GM19463 (cell line): ENCODE data around the gene SLC26A11.
"Not testable (repeated sequence)": the region's sequence is repeated elsewhere in the genome, so short reads cannot be mapped to it uniquely, and the experiment has no call there.

Experiments
- ATAC-seq: cut with Tn5 transposase; IDR thresholded peaks from one replicate; pipeline ENCODE4 v1.9.1; 2021; ENCODE audit warnings: mild to moderate bottlenecking, moderate library complexity; ENCODE audit not compliant: unreplicated experiment

Gene SLC26A11

DNA sequence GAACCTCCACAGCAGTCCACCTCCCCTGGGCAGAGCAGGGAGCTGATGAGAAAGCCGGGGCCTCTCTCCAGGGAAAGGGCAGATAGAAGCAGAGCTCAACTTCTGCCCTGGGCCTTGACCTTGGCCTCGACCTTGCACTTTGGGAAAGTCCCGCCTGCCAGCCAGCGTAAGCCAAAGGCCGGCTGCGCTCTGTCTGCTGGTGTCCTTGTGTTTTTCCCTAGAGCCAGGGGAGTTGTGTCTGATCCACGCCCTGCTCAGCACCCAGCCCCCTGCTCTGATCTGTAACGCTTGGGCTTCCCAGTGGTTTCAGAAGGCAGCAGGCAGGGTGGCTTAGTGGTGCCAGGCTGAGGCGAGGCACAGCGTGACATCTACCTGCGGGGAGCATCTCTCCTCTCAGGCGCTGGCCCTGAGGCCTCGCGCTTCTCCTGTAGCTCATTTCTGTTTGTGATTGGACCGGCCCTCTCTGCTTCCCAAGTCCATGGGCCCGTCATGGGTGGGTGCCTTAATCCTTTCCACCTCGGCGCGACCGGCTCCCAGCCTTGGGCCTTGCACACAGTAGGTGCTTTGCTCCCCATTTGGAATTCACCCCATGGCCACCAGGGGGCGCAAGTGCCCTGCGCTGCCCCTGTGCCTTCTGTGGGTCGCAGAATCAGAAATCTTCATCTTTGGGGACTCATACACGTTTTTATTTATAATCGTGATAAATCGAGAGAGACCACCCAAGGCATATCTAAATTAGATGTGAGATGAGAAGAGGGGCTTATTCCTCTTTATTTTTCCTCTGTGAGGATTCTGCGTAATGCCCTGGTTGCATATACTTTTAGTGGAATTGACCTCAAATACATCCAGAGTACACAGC is 24.3 kb upstream of the SLC26A11 start:
- no peak for ATAC-seq

DNA sequence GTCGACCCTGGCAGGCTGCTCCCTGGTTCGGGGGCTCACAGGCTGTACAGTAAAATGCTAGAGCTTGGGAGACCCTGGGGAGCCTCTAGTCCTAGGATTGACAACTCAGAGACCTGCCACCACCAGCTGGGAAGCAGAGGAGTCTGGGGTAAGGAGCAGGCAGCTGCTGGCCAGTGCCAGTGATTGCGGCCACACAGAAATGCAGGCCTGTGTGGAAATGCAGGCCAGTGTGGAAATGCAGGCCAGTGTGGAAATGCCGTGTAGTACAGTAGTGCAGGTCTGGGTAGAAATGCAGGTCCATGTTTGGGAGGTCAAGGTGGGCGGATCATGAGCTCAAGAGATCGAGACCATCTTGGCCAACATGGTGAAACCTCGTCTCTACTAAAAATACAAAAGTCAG is 23.6 kb upstream of the SLC26A11 start:
- no peak for ATAC-seq

DNA sequence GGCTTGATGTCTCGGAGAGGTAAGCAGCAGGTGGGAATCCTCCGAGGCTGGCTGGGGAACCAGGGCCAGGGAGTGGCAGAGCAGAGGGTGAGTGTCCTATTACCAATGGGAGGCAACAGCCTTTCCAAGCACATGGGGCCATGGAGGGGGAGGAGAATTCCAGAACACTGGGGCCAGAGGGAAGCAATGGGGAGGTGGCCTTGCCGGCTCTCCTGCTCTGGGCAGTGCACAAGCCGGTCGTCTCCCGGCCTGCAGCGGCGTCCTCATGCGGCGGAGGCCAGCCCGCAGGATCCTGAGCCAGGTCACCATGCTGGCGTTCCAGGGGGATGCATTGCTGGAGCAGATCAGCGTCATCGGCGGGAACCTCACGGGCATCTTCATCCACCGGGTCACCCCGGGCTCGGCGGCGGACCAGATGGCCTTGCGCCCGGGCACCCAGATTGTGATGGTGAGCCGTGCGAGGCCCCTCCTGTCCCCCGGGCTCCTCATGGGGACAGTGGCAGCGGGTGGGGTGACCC is 22.0 kb upstream of the SLC26A11 start:
- no peak for ATAC-seq

DNA sequence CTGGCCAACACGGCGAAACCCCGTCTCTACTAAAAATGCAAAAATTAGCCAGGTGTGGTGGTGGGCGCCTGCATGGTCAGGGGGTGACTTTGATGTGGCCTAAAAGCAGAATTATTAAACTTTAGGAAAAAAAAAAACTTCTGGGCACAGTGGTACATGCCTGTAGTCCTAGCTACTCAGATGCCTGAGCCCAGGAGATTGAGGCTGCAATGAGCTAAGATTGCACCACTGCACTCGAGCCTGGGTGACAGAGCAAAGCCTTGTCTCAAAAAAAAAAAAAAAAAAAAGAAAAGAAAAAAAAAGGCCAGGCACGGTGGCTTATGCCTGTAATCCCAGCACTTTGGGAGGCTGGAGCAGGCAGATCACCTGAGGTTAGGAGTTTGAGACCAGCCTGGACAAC is 20.9 kb upstream of the SLC26A11 start:
- not testable (repeated sequence) for ATAC-seq

DNA sequence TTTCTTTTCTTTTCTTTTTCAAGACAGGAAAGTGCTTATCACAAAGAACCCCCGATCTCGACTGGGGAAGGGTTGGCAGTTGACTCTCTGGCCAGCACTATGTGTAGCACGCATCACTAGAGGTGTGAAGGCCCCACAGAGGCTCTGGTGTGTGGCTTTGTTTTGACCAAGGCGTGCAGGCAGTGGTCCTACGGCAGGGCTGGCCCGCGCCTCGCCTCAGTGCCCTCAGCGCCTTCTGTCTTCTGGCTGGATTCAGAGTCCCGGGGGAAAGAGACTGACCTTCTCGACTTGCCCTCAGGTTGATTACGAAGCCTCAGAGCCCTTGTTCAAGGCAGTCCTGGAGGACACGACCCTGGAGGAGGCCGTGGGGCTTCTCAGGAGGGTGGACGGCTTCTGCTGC is 18.8 kb upstream of the SLC26A11 start:
- no peak for ATAC-seq

DNA sequence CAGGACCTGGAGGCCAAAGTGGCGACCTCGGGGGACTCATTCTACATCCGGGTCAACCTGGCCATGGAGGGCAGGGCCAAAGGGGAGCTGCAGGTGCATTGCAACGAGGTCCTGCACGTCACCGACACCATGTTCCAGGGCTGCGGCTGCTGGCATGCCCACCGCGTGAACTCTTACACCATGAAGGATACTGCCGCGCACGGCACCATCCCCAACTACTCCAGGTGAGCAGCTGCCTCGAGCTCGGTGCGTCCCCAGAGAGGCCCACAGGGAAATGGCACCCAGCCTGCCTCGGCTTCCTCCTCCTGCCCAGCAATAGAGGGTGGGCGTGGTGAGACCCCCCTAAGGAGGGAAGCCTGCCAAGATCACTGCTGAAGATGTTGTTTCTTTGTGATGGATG is 18.0 kb upstream of the SLC26A11 start:
- ATAC-seq, result no peak

DNA sequence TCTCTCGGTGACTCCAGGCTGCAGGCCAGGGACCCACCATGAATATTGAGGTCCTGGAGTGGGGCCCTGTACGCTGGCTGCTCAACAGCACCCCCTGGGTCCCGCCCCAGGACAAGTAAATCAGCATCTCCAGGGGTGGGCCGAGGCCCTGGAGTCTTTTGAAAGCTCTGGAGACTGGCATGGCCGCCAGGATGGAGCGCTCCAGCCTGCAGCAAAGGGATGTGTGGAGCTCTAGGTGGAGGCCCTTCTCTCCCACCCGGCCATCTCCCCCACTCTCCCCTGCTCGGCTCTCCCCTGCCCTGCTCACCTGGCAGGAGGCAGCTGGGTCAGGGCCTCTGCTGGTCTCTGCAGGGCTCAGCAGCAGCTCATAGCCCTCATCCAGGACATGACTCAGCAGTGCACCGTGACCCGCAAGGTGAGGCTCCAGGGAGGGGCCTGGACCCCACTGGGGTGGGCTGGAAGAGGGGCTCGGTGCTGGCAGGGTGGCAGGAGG is 16.7 kb upstream of the SLC26A11 start:
- no peak for ATAC-seq

DNA sequence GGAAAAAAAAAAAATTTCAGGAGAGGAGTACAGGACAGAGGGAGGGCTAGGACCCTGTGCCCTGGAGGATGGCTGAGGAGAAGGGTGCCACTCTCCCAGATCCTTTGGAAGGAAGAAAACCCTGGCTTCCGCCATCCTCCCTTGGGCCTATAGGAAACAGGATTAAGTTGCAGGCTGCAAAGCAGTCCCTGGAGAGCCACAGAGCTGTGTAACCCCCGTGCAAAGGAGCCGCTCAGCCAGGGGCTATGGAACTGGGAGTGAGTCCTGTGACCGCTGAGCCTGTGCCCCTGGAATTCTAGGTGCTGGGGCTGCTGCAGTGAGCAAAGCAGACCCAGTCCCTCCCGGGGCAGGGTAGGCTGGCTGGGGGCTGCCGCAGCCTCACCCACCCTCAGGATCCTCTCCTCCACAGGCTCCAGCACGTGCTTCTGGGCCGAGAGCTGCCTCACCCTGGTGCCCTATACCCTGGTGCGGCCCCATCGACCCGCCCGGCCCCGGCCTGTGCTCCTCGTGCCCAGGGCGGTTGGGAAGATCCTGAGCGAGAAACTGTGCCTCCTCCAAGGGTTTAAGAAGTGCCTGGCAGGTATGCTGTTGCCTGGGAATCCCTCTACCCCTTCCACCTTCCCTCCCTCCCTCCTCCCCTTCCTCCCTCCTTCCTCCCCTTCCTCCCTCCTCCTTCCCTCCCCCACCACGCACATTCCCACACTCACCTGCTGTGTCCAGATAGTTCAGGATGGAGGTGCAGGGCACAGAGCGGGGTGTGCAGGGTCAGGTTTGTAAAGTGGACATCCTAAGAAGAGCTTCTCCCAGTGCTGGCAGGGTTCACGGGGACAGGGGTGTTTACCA is 15.4 kb upstream of the SLC26A11 start:
- ATAC-seq, result no peak

DNA sequence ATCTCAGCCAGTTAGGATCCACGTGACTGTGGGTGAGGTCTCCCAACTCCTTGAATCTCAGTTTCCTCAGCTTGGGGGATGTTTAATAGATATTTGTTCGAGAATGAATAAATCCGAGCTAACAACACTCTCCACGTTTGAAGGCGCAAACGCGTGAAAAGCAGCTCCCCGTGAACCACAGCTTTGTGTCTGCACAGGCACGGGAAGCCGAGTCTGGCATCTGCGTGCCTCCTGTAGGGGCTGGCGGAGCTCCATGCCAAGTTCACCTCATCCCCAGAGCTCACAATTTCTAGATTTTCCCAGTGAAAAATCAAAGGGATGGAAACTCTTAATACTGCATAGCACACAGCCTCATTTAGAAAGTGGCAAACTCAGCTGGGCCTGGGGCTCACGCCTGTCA is 14.4 kb upstream of the SLC26A11 start:
- no peak for ATAC-seq

DNA sequence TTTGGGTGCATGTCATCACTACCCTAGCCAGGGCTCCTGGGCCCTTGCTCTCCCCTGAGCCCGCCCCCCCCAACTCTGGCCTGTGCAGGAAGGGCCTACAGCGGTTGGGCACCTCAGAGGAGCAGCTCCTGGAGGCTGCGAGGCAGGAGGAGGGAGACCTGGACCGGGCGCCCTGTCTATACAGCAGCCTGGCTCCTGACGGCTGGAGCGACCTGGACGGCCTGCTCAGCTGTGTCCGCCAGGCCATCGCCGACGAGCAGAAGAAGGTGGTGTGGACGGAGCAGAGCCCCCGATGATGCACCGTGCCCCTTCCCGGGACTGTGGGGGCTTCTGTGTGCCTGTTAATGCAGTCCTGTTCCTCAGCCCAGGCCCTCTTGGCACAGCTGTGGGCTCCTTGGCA is 12.2 kb upstream of the SLC26A11 start:
- ATAC-seq, result no peak

DNA sequence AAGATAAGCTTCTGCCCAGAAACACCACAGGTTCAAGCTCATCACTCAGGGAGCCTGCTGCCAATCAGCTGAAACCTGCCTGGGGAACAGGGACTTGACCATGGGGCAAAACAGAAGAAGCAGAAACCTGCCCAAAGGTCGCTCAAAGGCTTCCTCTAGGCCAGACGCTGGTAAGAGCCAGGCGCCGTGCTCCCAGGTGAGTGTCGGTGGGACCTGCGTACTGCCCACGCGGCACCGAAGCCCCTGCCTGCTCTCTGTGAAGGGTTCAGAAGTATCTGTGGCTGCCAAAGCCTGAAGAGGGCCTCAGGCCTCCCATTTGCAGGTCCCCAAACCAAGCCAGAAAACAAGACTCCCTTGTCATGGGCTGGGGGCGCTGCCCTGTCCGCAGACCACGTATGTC is 10.5 kb upstream of the SLC26A11 start:
- no peak for ATAC-seq

DNA sequence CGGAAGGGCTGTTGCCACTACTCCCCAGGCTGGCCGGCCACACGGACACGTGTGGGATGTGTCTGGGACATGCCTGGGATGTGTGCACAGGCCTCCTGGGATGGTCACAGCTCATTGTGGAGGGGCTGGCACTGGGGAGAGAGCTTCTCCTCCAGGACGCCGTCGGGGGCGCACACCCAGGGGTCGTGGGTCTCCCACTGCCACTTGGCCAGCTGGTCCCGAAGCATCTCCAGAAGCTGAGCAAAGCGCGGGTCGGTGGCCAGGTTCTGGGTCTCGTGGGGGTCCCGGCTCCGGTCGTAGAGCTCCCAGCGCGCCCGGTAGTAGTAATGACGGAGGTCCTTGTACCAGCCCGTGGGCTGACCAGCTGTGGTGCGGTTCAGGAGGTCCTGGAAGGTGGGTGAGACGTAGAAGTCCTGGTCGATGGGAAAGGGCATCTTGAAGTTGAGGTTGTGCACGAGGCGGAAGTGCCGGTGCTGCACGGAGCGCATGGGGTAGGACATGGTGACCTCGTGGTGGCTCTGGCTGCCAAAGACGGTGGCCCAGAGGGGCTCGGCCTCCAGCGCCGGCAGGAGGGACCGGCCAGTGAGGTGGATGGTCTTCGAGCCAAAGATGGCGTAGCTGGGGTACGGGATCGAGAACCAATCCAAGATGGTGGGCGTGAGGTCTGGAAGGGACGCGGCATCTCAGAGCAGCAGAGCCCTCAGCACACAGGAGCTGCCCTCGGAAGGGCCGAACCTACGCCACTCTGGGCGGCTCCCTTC is 9.7 kb upstream of the SLC26A11 start:
- ATAC-seq, result no peak

DNA sequence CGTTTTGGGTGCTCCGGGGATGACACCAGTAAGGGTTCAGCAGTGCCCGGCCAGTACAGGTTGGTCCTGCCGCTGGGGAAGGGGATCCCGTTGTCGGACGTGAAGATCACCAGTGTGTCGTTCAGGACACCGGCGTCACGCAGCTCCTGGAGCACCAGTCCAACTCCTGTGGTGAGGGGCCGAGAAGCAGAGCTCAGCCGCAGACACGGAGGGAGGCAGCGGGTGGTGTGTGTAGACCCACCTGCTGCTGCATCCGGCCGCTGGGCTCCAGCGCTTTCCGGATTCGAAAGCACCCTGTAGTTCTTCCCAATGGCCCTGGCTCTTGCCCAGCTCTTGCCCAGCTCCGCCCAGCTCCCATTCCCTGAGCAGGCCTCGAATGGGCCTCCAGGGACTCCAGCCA is 8.1 kb upstream of the SLC26A11 start:
- ATAC-seq, result no peak

DNA sequence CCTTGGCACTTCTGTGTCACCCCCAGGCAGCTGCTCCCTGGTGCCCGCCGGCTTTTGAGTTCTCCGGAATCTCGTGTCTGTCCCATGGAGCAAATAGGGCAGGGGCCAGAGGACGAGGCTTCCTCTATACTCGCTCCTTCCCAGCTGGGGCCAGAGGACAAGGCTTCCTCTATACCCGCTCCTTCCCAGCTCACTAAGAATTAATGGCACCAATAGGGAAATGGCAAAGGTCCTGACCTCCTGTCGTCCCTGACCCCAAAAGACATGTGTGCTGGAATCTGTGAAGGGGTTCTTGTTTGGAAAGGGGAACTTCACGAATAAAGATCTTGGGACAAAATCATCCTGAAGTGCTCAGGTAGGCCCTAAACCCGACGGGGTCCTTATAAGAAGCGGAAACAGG is 7.7 kb upstream of the SLC26A11 start:
- no peak for ATAC-seq

DNA sequence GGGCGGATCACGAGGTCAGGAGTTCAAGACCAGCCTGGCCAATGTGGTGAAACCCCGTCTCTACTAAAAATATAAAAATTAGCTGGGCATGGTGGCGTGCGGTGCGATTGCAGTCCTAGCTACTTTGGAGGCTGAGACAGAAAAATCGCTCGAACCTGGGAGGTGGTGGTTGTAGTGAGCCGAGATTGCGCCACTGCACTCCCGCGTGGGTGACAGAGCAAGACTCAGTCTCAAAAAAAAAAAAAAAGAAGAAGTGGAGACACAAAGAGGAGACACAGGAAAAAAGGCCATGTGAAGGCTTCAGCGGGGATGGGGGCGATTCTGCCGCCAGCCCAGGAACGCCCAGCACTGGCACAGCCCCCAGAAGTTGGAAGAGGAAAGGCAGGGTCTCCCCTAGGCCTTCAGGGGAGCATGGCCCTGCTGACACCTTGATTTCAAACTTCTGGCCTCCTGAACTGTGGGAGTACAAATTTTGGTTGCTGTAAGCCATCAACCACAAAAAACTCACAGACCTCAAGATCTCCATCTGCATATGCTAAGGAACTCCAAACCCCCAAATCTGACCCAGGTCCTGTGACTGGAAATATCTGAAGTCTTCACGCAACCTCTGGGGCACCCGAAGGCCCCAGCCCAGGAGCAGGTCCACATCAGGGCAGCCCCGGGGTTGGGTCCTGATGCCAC is 7.1 kb upstream of the SLC26A11 start:
- no peak for ATAC-seq

DNA sequence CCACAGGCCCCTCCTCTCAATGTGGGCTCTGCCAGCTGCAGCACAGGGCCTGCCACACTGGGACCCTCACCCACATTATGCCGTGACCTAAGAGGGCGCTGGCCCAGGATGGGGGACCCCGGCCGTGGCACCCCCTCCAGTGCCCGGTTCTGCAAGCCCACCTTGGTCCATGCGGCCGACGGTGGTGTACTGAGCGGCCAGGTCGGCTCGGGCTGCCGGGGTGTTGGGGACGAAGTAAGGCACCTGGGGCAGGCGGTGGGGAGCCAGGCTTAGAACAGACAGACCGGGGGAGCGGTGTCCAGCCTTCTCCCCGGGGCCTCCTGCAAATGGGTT is 6.6 kb upstream of the SLC26A11 start:
- no peak for ATAC-seq

DNA sequence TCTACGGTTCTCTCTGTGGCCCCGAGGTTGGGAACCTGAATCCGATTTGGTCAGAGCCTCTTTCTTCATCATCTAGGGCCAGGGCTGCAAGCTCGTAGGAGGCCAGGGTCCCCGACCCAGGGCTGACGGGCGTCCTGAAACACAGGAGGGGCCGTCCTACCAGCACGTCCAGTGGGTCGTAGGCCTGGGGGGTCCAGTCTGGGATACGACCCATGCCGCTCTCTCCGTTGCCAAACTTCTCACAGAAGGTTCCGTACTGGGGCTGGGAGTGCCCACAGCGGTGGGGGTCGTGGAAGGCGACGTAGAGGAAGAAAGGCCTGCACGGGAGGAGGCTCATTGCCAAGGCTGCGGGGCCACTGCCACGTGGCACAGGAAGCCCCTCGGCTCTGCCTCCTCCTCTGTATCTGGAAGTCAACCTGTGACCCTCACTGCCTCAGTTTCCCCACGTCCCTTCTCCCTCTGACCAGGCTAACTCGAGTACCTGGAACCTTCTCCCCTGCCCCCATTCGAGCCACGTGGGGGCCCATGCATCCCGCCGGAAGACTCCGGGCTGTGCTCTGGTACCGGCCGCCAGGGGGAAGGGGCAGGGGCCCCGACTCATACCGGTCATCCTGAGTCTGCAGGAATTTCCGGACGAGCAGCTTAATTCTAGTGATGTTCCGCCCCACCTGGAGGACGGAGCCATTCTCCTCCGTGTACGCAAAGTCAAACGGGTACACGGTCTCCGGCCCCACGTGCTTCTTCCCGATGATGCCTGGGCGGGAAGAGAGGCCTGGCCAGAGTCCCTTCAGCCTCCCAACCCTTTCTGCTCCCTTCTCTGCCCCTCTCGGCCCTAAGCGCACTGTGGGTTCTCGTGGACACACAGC is 6.0 kb upstream of the SLC26A11 start:
- ATAC-seq, result no peak

DNA sequence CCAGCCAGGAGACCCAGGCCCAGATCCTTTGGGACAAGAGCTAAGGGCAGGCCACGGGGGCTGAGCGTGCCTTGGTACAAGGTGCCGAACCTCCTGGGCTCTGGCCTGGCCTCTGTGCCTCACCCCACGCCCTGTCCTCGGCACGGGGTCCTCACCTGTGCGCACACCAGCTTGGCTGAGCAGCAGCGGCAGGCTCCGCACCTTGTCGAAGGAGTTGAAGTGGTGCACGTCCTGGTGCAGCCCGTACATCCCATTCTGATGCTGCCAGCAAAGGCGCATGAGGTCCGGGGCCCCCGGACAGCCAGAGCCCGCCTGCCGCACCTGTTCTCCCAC is 5.4 kb upstream of the SLC26A11 start:
- ATAC-seq, result no peak

DNA sequence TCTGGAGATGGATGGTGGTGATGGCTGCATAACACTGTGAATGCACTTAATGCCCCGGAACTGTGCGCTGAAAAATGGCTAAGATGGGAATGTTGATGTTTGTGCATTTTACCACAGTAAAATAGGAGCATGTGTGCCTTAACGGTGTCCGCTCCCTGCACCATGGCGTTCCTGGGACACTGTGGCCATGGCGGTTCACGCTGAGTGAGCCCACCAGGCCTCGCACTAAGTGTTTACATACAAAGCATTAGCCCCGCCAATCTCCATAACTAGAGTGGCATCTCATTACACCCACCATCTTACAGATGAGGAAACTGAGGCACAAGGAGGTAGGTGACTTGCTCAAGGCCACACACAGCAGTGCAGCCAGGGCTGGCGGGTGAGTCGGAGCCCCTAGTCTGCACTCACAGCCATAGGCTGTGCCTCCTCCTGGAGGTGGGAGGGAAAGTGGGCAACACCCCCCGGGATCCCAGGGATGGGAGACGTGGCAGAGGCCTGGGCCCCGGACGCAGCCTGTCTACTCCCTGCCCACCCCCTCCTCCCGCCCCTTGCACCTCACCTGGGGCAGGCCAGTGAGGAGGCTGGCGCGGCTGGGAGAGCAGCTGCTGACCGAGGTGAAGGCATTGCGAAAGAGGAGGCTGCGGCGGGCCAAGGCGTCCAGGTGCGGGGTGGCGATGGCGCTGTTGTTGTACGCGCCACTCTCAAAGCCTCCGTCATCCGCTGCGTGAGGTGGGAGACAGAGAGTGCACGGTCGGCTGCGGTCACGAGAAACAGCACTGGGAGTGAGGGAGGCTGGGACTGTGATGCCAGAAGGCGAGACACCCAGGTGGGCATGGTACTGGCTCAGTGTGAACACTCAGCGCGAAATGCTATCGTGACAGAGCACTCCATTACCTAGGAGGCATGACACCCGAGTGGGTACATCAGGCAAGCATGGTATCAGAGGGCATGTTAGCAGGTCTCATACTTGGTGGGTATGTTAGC is 3.5 kb upstream of the SLC26A11 start:
- no peak for ATAC-seq
